MM.1S (cell line): ENCODE measurements around the gene GPX7.

Source experiments
- DNase-seq: peaks from one replicate; pipeline ENCODE4 v3.0.0-alpha.2; 2015
- H2AFZ ChIP-seq: fragments of 300-600 bp; sonication (generic); 2 replicates; pipeline ENCODE4 v1.6.0; 2016; ENCODE audit warnings: antibody characterized with exemption, low read length
- H3F3A ChIP-seq: fragments of 300-600 bp; sonication (generic); 2 replicates; pipeline ENCODE4 v1.6.1; 2016; ENCODE audit warnings: mild to moderate bottlenecking, antibody characterized with exemption, low read length, moderate library complexity, mixed read lengths; ENCODE audit not compliant: insufficient read depth
- H3K27ac ChIP-seq: fragments of 300-600 bp; sonication (generic); 2 replicates; pipeline ENCODE4 v1.5.1; 2016; ENCODE audit warnings: mild to moderate bottlenecking, low read length
- H3K27me3 ChIP-seq: fragments of 300-600 bp; sonication (generic); replicated peaks from 2 replicates; pipeline ENCODE4 v1.6.0; 2016; ENCODE audit warnings: low read length; ENCODE audit not compliant: insufficient read depth
- H3K36me3 ChIP-seq: fragments of 300-600 bp; sonication (generic); replicated peaks from 2 replicates; pipeline ENCODE4 v1.6.1; 2016; ENCODE audit warnings: mild to moderate bottlenecking, low read length, mixed read lengths; ENCODE audit not compliant: insufficient read depth
- H3K4me1 ChIP-seq: fragments of 300-600 bp; sonication (generic); 2 replicates; pipeline ENCODE4 v1.6.1; 2016; ENCODE audit warnings: low read length, mixed read lengths
- H3K4me2 ChIP-seq: fragments of 300-600 bp; sonication (generic); 2 replicates; pipeline ENCODE4 v1.6.0; 2016; ENCODE audit warnings: low read depth, low read length
- H3K4me3 ChIP-seq: fragments of 300-600 bp; sonication (generic); 2 replicates; pipeline ENCODE4 v1.5.1; 2016; ENCODE audit warnings: low read length, mixed read lengths
- H3K79me2 ChIP-seq: fragments of 300-600 bp; sonication (generic); 2 replicates; pipeline ENCODE4 v1.6.1; 2016; ENCODE audit warnings: mixed run types, low read length, mixed read lengths
- H3K9ac ChIP-seq: fragments of 300-600 bp; sonication (generic); 2 replicates; pipeline ENCODE4 v1.6.1; 2016; ENCODE audit warnings: low read length, mixed read lengths
- H3K9me2 ChIP-seq: fragments of 300-600 bp; sonication (generic); replicated peaks from 2 replicates; pipeline ENCODE4 v1.6.1; 2016; ENCODE audit warnings: mild to moderate bottlenecking, low read length, mixed read lengths; ENCODE audit not compliant: insufficient read depth
- H3K9me3 ChIP-seq: fragments of 300-600 bp; sonication (generic); replicated peaks from 2 replicates; pipeline ENCODE4 v1.6.1; 2016; ENCODE audit warnings: mild to moderate bottlenecking, low read length, mixed read lengths; ENCODE audit not compliant: insufficient read depth
- H4K20me1 ChIP-seq: fragments of 300-600 bp; sonication (generic); 2 replicates; pipeline ENCODE4 v1.6.1; 2016; ENCODE audit warnings: mild to moderate bottlenecking, low read length, moderate library complexity, mixed read lengths; ENCODE audit not compliant: insufficient read depth
- EZH2 ChIP-seq: fragments of 300-600 bp; sonication (generic); optimal IDR thresholded peaks from 2 replicates; pipeline ENCODE3; 2017; ENCODE audit warnings: low read depth, mild to moderate bottlenecking, antibody characterized with exemption, low read length, mixed read lengths
- EZH2phosphoT487 ChIP-seq: fragments of 300-600 bp; sonication (generic); IDR thresholded peaks from 2 replicates; pipeline ENCODE4 v1.6.1; 2018; ENCODE audit warnings: antibody characterized with exemption, low read length
- TF ChIP-seq, protein P1 (sequence below): fragments of 300-600 bp; sonication (generic); IDR thresholded peaks from 2 replicates; pipeline ENCODE4 v1.5.1; 2016; ENCODE audit warnings: antibody characterized with exemption, low read length, mixed read lengths

GPX7 gene

DNA sequence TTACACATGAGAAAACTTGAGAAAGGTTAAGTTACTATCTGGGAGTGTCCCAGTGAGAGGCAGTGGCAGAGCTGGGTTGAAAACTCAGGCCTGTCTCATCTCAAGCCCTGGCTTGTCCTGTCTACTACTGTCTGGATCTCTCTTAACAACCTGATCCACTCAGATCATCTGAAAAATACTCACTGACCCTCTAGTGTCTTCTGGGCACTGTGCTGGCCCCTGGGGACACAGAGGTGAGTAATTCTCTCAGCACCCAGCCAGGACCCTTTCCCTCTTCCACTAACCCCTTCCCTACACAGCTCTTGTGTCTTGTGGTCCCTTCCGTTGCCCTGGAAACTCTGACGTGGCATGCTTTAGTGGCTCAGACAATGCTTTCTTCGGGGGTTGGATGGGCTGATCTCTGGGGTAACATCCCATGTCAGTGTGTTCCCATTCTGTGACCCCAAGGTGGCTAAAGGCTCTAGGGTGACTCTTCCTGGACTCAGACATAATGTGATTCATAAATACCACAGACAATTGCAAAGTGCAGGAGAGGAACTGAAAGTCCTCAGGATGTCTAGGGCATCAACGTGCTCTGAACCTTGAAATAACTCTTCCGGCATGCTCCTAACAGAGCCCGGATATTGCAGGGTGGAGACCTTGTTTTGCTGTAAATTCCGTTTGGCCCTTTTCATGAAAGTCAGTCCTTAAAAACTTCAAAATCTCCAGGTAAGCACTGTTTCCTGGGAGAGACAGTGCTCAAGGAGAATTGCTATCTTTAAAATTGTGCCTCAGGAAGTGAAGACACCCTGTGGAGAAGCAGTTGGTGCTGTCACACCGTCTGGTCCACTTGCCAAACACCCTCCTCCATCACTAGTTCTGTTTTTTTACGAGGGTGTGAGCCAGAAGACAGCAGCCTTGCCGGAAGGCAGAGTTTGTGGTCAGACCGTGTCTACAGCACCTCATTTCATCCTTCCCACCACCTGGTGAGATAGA lies 34.8 kb downstream of the GPX7 start:
- Histone ChIP-seq H4K20me1 (no peaks in the 10 kb centered on the region), H3K27ac (peak overlapping the region; percentile 94), H3K79me2 (no peaks in the 10 kb centered on the region), H3K4me3 (peak overlapping the region; percentile 24; the same call in 1 of the 2 replicates), H3F3A (peaks cover 21% of the 10 kb centered on the region), H3K9ac (peak overlapping the region; percentile 60), H2AFZ (peak overlapping the region; percentile 73), H3K9me2 (no peaks in the 10 kb centered on the region), H3K4me1 (peaks cover 35% of the 10 kb centered on the region), H3K9me3 (no peaks in the 10 kb centered on the region), H3K4me2 (peak overlapping the region; percentile 58), H3K27me3 (no peaks in the 10 kb centered on the region), H3K36me3 (no peaks in the 10 kb centered on the region)
- TF ChIP-seq EZH2phosphoT487 (no peak), EZH2 (no peak)
- TF ChIP-seq, protein P1, sequence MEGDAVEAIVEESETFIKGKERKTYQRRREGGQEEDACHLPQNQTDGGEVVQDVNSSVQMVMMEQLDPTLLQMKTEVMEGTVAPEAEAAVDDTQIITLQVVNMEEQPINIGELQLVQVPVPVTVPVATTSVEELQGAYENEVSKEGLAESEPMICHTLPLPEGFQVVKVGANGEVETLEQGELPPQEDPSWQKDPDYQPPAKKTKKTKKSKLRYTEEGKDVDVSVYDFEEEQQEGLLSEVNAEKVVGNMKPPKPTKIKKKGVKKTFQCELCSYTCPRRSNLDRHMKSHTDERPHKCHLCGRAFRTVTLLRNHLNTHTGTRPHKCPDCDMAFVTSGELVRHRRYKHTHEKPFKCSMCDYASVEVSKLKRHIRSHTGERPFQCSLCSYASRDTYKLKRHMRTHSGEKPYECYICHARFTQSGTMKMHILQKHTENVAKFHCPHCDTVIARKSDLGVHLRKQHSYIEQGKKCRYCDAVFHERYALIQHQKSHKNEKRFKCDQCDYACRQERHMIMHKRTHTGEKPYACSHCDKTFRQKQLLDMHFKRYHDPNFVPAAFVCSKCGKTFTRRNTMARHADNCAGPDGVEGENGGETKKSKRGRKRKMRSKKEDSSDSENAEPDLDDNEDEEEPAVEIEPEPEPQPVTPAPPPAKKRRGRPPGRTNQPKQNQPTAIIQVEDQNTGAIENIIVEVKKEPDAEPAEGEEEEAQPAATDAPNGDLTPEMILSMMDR, result no peak
- DNase-seq, result peak; percentile 82

GRCh38 chr1:52637946-52638345 lies 35.8 kb downstream of the GPX7 start:
- TF ChIP-seq, protein P1, result no peak
- no peak for TF ChIP-seq EZH2phosphoT487
- TF ChIP-seq EZH2, result no peak
- Histone ChIP-seq H3K36me3 (no peaks in the 10 kb centered on the region), H4K20me1 (no peaks in the 10 kb centered on the region), H3K9me3 (no peaks in the 10 kb centered on the region), H3F3A (peaks cover 21% of the 10 kb centered on the region), H3K4me3 (no peak overlapping the region; the same call in 1 of the 2 replicates), H3K4me2 (peak overlapping the region; percentile 58), H3K4me1 (peaks cover 35% of the 10 kb centered on the region), H3K27ac (peak overlapping the region; percentile 94), H2AFZ (peak overlapping the region; percentile 73), H3K79me2 (no peaks in the 10 kb centered on the region), H3K27me3 (no peaks in the 10 kb centered on the region), H3K9me2 (no peaks in the 10 kb centered on the region), H3K9ac (peak overlapping the region; percentile 60)
- DNase-seq, result no peak

GRCh38 chr1:52640697-52641096 lies 38.5 kb downstream of the GPX7 start:
- Histone ChIP-seq H3F3A (peaks cover 19% of the 10 kb centered on the region), H3K4me2 (no peak overlapping the region), H3K79me2 (no peaks in the 10 kb centered on the region), H3K9me3 (no peaks in the 10 kb centered on the region), H2AFZ (no peak overlapping the region), H3K36me3 (no peaks in the 10 kb centered on the region), H3K4me1 (peaks cover 28% of the 10 kb centered on the region), H3K27me3 (no peaks in the 10 kb centered on the region), H3K27ac (no peak overlapping the region), H3K9ac (no peak overlapping the region), H3K9me2 (no peaks in the 10 kb centered on the region), H4K20me1 (no peaks in the 10 kb centered on the region), H3K4me3 (no peak overlapping the region)
- DNase-seq, result no peak
- TF ChIP-seq EZH2phosphoT487, result no peak
- TF ChIP-seq EZH2, result no peak
- TF ChIP-seq, protein P1, result no peak
